Measurements from ENCODE around the gene SCN1B. TPM values are rescaled to one million over a fixed set of nuclear protein-coding genes. Genes with fewer than 3 reads are reported as not detected.

Gene SCN1B
- total and polyA plus RNA-seq, 10 of the 15 experiments (the other 5 are each of a cell fraction or from before 2014, with no cell fraction given), result 0.04 to 0.54 (median 0.11) TPM; not detected in 3

DNA sequence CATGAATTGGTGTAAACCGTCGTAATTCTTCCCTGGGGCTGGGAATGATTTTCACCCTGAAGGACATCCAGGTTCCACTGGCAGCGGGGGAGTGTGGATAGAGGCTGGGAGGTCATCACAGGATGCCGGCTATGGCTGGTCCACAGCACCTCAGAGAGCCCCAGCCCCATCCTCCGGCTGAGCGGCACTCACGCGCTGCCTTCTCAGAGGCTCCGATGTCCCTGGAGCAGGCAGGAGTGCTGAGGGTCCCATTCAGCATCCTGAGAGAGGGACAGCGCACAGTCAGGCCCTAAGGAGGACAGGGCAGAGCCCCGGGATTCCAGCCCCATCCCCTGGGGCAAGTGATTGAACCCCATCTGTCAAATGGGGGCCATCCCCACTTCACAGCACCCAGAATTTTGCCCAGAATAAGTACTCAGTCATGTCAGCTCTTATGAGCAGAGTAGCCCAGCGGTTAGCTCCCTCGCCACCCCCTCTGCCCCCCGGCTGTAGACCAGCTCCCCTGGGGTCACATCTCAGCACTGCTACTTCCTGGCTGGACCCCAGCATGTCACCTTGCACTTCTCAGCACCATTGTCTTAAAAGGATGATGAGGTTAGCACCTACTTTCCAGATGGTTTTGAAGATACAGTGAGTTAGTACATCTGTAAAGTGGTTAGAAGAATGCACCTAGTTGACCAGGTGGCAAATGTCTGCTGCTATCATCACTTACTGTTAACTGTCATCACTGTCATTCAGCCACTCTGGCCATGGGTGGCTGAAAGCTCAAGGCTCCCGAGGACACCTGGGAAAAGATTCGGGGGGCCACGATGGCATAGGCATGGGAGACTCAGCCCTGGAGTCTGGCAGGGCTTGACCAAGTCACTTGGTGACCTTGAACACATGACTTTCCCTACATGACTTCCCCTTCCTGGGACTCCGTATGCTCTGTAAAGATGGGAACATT, 18.3 kb upstream of the SCN1B start:
- TF ChIP-seq SREBF2 (IDR thresholded peaks at IDR 0.05; ENCODE audit: low read length) (no peak), CBFB (IDR thresholded peaks at IDR 0.05; ENCODE audit: low read depth) (no peak), TAF1 (IDR thresholded peaks at IDR 0.05; ENCODE audit: borderline replicate concordance, low read depth, low read length) (no peak), ZNF217 (IDR thresholded peaks at IDR 0.05) (no peak)
- no peak for FAIRE-seq
- no peak for DNase-seq (ENCODE audit: low read depth, low spot score)
- WGBS (ENCODE audit: insufficient coverage, insufficient replicate concordance, low lambda C conversion rate, missing lambda C conversion rate), result 98% methylated on average over 18 of the region's 18 CpGs
- POLR2A ChIA-PET, result interaction anchor here (1.4 kb wide), 1 partner anchor 21 kb away, joined by 3 read pairs; no protein-coding TSS in a partner anchor
- BruUV-seq (replicated peaks), result no TSS peak
- no peaks in the 10 kb centered on the region for H3K27me3 ChIP-seq (replicated peaks in 1 of 2; ENCODE audit: control insufficient read depth in 2 of 2, insufficient read depth in 2 of 2, low read length in 1 of 2)
- CTCF ChIA-PET, result interaction anchor here (0.7 to 4.9 kb wide), 11 partner anchors 9 to 125 kb away, joined by 3 to 62 read pairs (median 4); no protein-coding TSS in a partner anchor
- in situ Hi-C loops (cut with MboI) (loop anchor here (5.0 kb wide), 1 partner anchor 35 kb away; no protein-coding TSS in a partner anchor), intact Hi-C loops (cut with micrococcal nuclease; ENCODE audit: unreplicated experiment) (no loop called here)
- no peaks in the 10 kb centered on the region for H3K9me3 ChIP-seq (replicated peaks; ENCODE audit: control insufficient read depth, insufficient read depth, low read length)
- no peak for ATAC-seq
- no peak overlapping the region for H3K4me3 ChIP-seq
- H2AFZ ChIP-seq (ENCODE audit: control insufficient read depth, low read depth, low read length), result no peak overlapping the region
- SMC1A ChIA-PET (ENCODE audit: uncharacterized antibody, unreplicated experiment), result interaction anchor here (0.6 to 2.6 kb wide), 5 partner anchors 23 to 48 kb away, joined by 3 to 17 read pairs (median 4); partner anchors contain the start of gene ZNF792
- no peak overlapping the region for H3K27ac ChIP-seq (ENCODE audit: control insufficient read depth, insufficient read depth)
- H3K4me1 ChIP-seq (ENCODE audit: control insufficient read depth, insufficient read depth, low read length), result peaks cover 11% of the 10 kb centered on the region
- no peak overlapping the region for H3K9ac ChIP-seq (ENCODE audit: control insufficient read depth, insufficient read depth, low read length)
- H3K36me3 ChIP-seq (ENCODE audit: control insufficient read depth in 2 of 2, insufficient read depth in 2 of 2, low read length in 1 of 2), result peaks cover 10 to 32% of the 10 kb centered on the region in 2 experiments
- RAD21 ChIA-PET (ENCODE audit: unreplicated experiment), result interaction anchor here (0.6 to 3.0 kb wide), 3 partner anchors 22 to 48 kb away, joined by 3 to 13 read pairs (median 5); partner anchors contain the start of gene ZNF792
- H4K20me1 ChIP-seq (ENCODE audit: control insufficient read depth, insufficient read depth), result no peaks in the 10 kb centered on the region
- H3K4me2 ChIP-seq (ENCODE audit: control insufficient read depth, insufficient read depth), result no peak overlapping the region
- no peaks in the 10 kb centered on the region for H3K79me2 ChIP-seq (ENCODE audit: control insufficient read depth, insufficient read depth, low read length)
